ENCODE results near the gene DUSP10. TPM values are rescaled to one million over a fixed set of nuclear protein-coding genes. Genes with fewer than 3 reads are reported as not detected.

DUSP10 gene
- polyA plus RNA-seq, 1 experiment: 35.9 TPM

DNA sequence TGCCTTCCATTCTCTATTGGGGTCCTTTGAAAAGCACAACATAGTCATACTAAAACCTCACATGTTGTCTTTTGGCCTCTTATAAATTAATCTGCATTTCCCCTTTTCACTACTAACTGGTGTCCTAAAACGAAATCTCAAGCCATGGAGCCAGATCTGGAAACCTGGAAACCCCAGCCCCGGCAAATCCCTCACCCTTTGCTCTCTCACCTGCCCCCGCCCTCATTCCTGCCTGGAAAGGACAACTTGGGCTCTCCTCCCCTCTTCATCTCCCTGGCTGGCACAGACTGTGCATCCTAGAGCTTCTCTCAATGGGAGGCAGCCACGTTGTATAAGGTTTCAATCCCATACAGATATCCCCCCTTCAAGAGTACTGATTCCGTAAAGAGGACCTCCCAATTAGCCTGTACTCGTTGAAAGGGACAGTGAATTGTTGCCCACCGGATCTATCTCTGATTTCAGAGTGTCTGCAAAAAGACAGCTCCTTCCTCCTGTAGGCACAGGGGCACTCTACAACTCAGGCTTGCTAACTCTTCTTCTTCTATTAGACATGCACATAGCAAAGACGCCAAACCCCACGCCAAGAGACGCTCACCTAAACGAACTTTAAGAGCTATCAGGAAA is 1.4 kb downstream of the DUSP10 start:
- no peaks in the 10 kb centered on the region for H3K27me3 ChIP-seq (ENCODE audit: control insufficient read depth, insufficient read depth, low read length)
- peak overlapping the region; percentile 95 for H3K4me3 ChIP-seq (ENCODE audit: low read depth, low read length)
- peak overlapping the region; percentile 93 for H3K27ac ChIP-seq (ENCODE audit: low read depth, low read length)
- TF ChIP-seq, protein P1, sequence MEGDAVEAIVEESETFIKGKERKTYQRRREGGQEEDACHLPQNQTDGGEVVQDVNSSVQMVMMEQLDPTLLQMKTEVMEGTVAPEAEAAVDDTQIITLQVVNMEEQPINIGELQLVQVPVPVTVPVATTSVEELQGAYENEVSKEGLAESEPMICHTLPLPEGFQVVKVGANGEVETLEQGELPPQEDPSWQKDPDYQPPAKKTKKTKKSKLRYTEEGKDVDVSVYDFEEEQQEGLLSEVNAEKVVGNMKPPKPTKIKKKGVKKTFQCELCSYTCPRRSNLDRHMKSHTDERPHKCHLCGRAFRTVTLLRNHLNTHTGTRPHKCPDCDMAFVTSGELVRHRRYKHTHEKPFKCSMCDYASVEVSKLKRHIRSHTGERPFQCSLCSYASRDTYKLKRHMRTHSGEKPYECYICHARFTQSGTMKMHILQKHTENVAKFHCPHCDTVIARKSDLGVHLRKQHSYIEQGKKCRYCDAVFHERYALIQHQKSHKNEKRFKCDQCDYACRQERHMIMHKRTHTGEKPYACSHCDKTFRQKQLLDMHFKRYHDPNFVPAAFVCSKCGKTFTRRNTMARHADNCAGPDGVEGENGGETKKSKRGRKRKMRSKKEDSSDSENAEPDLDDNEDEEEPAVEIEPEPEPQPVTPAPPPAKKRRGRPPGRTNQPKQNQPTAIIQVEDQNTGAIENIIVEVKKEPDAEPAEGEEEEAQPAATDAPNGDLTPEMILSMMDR (IDR thresholded peaks at IDR 0.05; ENCODE audit: low read depth, low read length): no peak
- DNase-seq (ENCODE audit: low read depth, low spot score): no peak
- ChIA-PET POLR2A (interaction anchor here (0.9 to 3.5 kb wide), 7 partner anchors 11 to 715 kb away, joined by 3 to 30 read pairs (median 13); no protein-coding TSS in a partner anchor), CTCF (interaction anchor here (0.7 to 2.9 kb wide), 5 partner anchors 197 to 714 kb away, joined by 3 to 20 read pairs (median 6); no protein-coding TSS in a partner anchor)
- H3K9me3 ChIP-seq (ENCODE audit: control insufficient read depth, insufficient read depth, low read length): peaks cover 9% of the 10 kb centered on the region

DNA sequence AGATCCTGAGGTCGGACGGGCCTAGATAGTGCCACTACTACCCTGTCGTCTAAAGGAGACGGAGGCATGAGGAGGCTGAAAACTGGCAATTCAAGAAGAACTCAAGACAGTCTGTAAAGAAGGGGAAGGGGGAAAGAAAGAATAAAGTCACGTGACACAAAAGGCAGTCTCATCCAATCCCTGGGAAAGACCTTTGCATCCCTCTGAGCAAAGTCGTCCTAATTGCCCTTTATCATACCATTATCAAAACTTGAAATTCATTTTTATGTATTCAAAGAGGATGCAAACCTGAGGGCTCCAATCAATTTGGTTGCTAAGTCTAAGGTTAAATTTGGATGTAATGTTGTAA is 2.2 kb downstream of the DUSP10 start:
- Histone ChIP-seq H3K4me3 (ENCODE audit: low read depth, low read length) (peak overlapping the region; percentile 95), H3K9me3 (ENCODE audit: control insufficient read depth, insufficient read depth, low read length) (peaks cover 9% of the 10 kb centered on the region), H3K27me3 (ENCODE audit: control insufficient read depth, insufficient read depth, low read length) (no peaks in the 10 kb centered on the region), H3K27ac (ENCODE audit: low read depth, low read length) (no peak overlapping the region)
- no peak for DNase-seq (ENCODE audit: low read depth, low spot score)
- TF ChIP-seq, protein P1 (IDR thresholded peaks at IDR 0.05; ENCODE audit: low read depth, low read length): no peak
- POLR2A ChIA-PET: interaction anchor here (2.3 to 3.1 kb wide), 2 partner anchors 10 to 21 kb away, joined by 8 to 30 read pairs; no protein-coding TSS in a partner anchor
- CTCF ChIA-PET: interaction anchor here (0.8 to 2.9 kb wide), 2 partner anchors 196 to 715 kb away, joined by 4 to 20 read pairs; no protein-coding TSS in a partner anchor

DNA sequence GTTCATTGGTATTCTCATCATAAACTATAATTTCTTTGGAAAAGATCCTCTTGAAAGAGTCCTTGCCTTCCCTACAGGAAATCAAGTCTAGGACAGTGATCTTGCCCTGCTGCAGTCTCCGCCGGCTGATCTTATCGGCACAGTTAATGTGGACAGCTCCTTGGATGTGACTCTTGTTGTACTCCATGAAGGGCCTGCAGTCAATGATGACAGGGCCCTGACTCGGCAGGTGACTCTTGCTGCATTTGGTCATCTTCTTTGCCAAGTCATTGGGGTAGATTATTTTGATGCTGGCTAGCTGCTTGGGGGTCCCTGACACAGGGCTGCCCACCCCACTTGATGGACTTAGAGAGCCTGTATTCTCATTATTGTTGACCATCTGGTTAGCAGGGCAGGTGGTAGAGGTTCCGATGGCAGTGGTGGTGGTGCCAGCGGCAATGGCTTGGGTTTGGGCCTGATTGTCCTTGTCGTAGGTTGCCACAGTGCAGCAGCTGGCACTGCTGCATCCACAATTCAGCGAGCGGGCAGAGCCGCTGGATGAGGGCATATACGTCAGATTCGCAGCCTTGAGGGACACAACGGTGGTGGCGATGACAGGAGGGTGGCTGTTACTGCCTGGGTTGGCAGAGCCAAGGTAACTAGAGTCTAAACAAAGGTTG is 2.7 kb downstream of the DUSP10 start:
- Histone ChIP-seq H3K27ac (ENCODE audit: low read depth, low read length) (no peak overlapping the region), H3K4me3 (ENCODE audit: low read depth, low read length) (peak overlapping the region; percentile 95), H3K9me3 (ENCODE audit: control insufficient read depth, insufficient read depth, low read length) (peaks cover 9% of the 10 kb centered on the region), H3K27me3 (ENCODE audit: control insufficient read depth, insufficient read depth, low read length) (no peaks in the 10 kb centered on the region)
- POLR2A ChIA-PET: interaction anchor here (3.1 kb wide), 1 partner anchor 20 kb away, joined by 30 read pairs; no protein-coding TSS in a partner anchor
- TF ChIP-seq, protein P1 (IDR thresholded peaks at IDR 0.05; ENCODE audit: low read depth, low read length): no peak
- no peak for DNase-seq (ENCODE audit: low read depth, low spot score)
- CTCF ChIA-PET: interaction anchor here (0.8 to 2.9 kb wide), 2 partner anchors 196 to 716 kb away, joined by 4 to 20 read pairs; no protein-coding TSS in a partner anchor

DNA sequence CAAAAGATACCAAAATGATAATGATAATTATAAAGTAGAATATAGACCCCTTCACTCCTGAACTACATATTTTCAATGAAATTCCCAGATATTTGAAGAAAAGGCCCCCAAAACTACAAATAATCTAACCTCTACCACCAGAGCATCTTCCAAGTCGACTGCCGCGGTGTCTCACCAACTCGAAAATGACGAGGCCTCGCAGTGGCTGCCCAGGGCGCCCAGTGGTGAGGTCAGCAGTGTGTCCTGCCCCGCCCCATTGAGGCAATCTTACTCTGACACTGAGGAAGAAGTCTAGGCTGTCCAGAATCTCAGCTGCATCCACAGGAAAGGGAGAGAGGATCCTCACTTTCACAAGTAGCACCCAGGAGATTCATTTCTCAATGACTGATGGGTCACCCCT is 5.2 kb downstream of the DUSP10 start:
- no peak for DNase-seq (ENCODE audit: low read depth, low spot score)
- ChIA-PET POLR2A (no interaction called here), CTCF (no interaction called here)
- peaks cover 9% of the 10 kb centered on the region for H3K9me3 ChIP-seq (ENCODE audit: control insufficient read depth, insufficient read depth, low read length)
- peak overlapping the region; percentile 23 for H3K4me3 ChIP-seq (ENCODE audit: low read depth, low read length)
- H3K27ac ChIP-seq (ENCODE audit: low read depth, low read length): no peak overlapping the region
- TF ChIP-seq, protein P1 (IDR thresholded peaks at IDR 0.05; ENCODE audit: low read depth, low read length): no peak
- H3K27me3 ChIP-seq (ENCODE audit: control insufficient read depth, insufficient read depth, low read length): no peaks in the 10 kb centered on the region

DNA sequence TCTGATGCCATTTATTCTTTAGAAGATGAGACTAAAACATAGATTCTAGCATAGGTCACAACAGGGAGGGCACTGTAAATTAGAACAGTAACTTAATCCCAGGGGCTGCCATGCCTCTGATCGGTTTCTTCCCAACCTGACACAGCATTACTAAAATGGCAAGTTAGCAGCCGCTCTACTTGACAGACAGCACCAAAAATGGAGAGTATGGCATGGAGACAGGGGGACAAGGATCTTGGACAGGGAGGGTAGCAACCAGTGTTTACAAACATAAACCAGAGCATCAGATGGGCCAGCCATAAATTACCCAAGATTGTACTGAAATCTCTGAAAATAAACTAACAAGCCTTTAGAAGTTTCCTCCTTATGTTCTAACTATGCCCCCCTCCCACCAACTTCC is 5.9 kb downstream of the DUSP10 start:
- no peak for DNase-seq (ENCODE audit: low read depth, low spot score)
- H3K4me3 ChIP-seq (ENCODE audit: low read depth, low read length): peak overlapping the region; percentile 26
- POLR2A ChIA-PET: no interaction called here
- no peak overlapping the region for H3K27ac ChIP-seq (ENCODE audit: low read depth, low read length)
- no peaks in the 10 kb centered on the region for H3K27me3 ChIP-seq (ENCODE audit: control insufficient read depth, insufficient read depth, low read length)
- TF ChIP-seq, protein P1 (IDR thresholded peaks at IDR 0.05; ENCODE audit: low read depth, low read length): no peak
- CTCF ChIA-PET: interaction anchor here (2.6 kb wide), 1 partner anchor 719 kb away, joined by 7 read pairs; no protein-coding TSS in a partner anchor
- peaks cover 9% of the 10 kb centered on the region for H3K9me3 ChIP-seq (ENCODE audit: control insufficient read depth, insufficient read depth, low read length)

Measured in AG04450 (cell line).